ENCODE results near the gene IRS2.

- TF ChIP-seq CTCF (IDR thresholded peaks at IDR 0.05; ENCODE audit: insufficient read depth, low read length, poor library complexity, severe bottlenecking) (no peak), EZH2phosphoT487 (conservative IDR thresholded peaks at IDR 0.05; ENCODE audit: low read length) (no peak)
Observed at GRCh38 chr13:109707044-109707741, 79.2 kb downstream of the IRS2 start.
